H1 (cell line): ENCODE results near the gene EFCAB6. TPM values are rescaled to one million over a fixed set of nuclear protein-coding genes. Genes with fewer than 3 reads are reported as not detected.

Experiments
- CTCF ChIA-PET: fragments of 300-600 bp; sonication (Branson Sonifier 250); formaldehyde crosslinking; loops from one replicate; lab custom pipeline; 2021; ENCODE audit not compliant: partially characterized antibody; lab: Charles Lee
- POLR2A ChIA-PET: fragments of 300-600 bp; sonication (Branson Sonifier 250); formaldehyde crosslinking; loops from one replicate; lab custom pipeline; 2021; ENCODE audit warnings: inconsistent platforms; ENCODE audit not compliant: partially characterized antibody; lab: Charles Lee
- DNase-seq, 2 experiments: peaks; one replicate each; pipeline versions ENCODE4 v3.0.0 to v3.0.0-alpha.2; 2010 to 2022; ENCODE audit warnings: low spot score in 2 of 2, low read depth in 1 of 2, mixed read lengths in 1 of 2
- FAIRE-seq: peaks from 2 replicates; lab custom pipeline; 2011; peaks lifted over from hg19 to GRCh38; lab: Jason Lieb, UNC
- H2AFZ ChIP-seq: 2 replicates; pipeline ENCODE4 v1.8.1; 2012; ENCODE audit warnings: low read length, inconsistent platforms
- H2AK5ac ChIP-seq: 2 replicates; pipeline ENCODE4 v1.6.1; 2013; ENCODE audit warnings: low read depth, low read length
- H2BK120ac ChIP-seq: replicated peaks from 2 replicates; pipeline ENCODE3; 2013; ENCODE audit warnings: low read depth, low read length, inconsistent platforms
- H2BK12ac ChIP-seq: 2 replicates; pipeline ENCODE4 v1.6.1; 2013; ENCODE audit warnings: low read depth, low read length
- H2BK15ac ChIP-seq: 2 replicates; pipeline ENCODE4 v1.6.1; 2013; ENCODE audit warnings: low read length
- H2BK20ac ChIP-seq: 2 replicates; pipeline ENCODE4 v1.6.1; 2013; ENCODE audit warnings: low read length
- H2BK5ac ChIP-seq: 2 replicates; pipeline ENCODE4 v1.6.1; 2013; ENCODE audit warnings: low read depth, low read length
- H3K14ac ChIP-seq: 2 replicates; pipeline ENCODE4 v1.6.1; 2013; ENCODE audit warnings: inconsistent platforms; ENCODE audit not compliant: insufficient read length
- H3K18ac ChIP-seq: 2 replicates; pipeline ENCODE4 v1.6.1; 2013; ENCODE audit warnings: low read length; ENCODE audit errors: extremely low read depth
- H3K23ac ChIP-seq: 2 replicates; pipeline ENCODE4 v1.6.1; 2013; ENCODE audit warnings: inconsistent platforms; ENCODE audit not compliant: insufficient read length
- H3K23me2 ChIP-seq: 2 replicates; pipeline ENCODE4 v1.6.1; 2013; ENCODE audit warnings: low read depth, low read length
- H3K27ac ChIP-seq: 2 replicates; pipeline ENCODE4 v1.6.1; 2011; ENCODE audit warnings: low read depth, low read length, inconsistent platforms
- H3K27me3 ChIP-seq, 4 experiments: replicated peaks in 1 of 4; 1 replicate in 1 of 4; 2 replicates in 3 of 4; pipeline versions ENCODE4 v1.6.1 to v1.8.1; 2011 to 2013; ENCODE audit warnings: low read length in 3 of 4, mild to moderate bottlenecking in 3 of 4, inconsistent platforms in 2 of 4, mixed read lengths in 2 of 4, moderate library complexity in 1 of 4; ENCODE audit not compliant: control insufficient read depth in 3 of 4, insufficient read depth in 3 of 4; ENCODE audit errors: extremely low read depth in 1 of 4
- H3K36me3 ChIP-seq, 4 experiments: 2 replicates each; pipeline versions ENCODE4 v1.6.1 to v1.8.1; 2011 to 2013; ENCODE audit warnings: mild to moderate bottlenecking in 4 of 4, low read length in 3 of 4, moderate library complexity in 2 of 4, control low read depth in 1 of 4, inconsistent platforms in 1 of 4; ENCODE audit not compliant: insufficient read depth in 4 of 4, control insufficient read depth in 2 of 4
- H3K4ac ChIP-seq: replicated peaks from 2 replicates; pipeline ENCODE3; 2013; ENCODE audit warnings: low read length, low read depth, mixed read lengths, inconsistent platforms; ENCODE audit not compliant: insufficient read length
- H3K4me1 ChIP-seq, 4 experiments: replicated peaks in 1 of 4; 1 replicate in 1 of 4; 2 replicates in 3 of 4; pipeline versions ENCODE4 v1.6.1 to v1.8.1; 2011 to 2013; ENCODE audit warnings: low read length in 3 of 4, inconsistent platforms in 2 of 4, mixed read lengths in 1 of 4; ENCODE audit not compliant: insufficient read depth in 4 of 4, control insufficient read depth in 3 of 4
- H3K4me2 ChIP-seq, 2 experiments: 2 replicates each; pipeline versions ENCODE4 v1.6.1 to v1.8.1; 2011 to 2013; ENCODE audit warnings: low read depth in 2 of 2, low read length in 2 of 2, control low read depth in 1 of 2, inconsistent platforms in 1 of 2, mild to moderate bottlenecking in 1 of 2; ENCODE audit not compliant: insufficient read depth in 1 of 2
- H3K4me3 ChIP-seq, 4 experiments: fragments of 200-600, 300-600 bp in 1 of 4; sonication (generic), shearing (Covaris generic), sonication (Bioruptor Twin) in 1 of 4; 2 replicates each; pipeline versions ENCODE4 v1.5.1 to v1.8.1; 2011 to 2016; ENCODE audit warnings: low read length in 4 of 4, low read depth in 3 of 4, control low read depth in 2 of 4, inconsistent platforms in 2 of 4, mild to moderate bottlenecking in 2 of 4, mixed read lengths in 1 of 4, moderate library complexity in 1 of 4; ENCODE audit not compliant: insufficient read depth in 2 of 4; ENCODE audit errors: extremely low read depth in 1 of 4
- H3K56ac ChIP-seq: replicated peaks from 2 replicates; pipeline ENCODE3; 2013; ENCODE audit warnings: low read depth, mild to moderate bottlenecking, mixed read lengths, low read length, inconsistent platforms; ENCODE audit not compliant: insufficient read length
- H3K79me1 ChIP-seq: 2 replicates; pipeline ENCODE4 v1.6.1; 2013; ENCODE audit warnings: low read depth, low read length, control low read depth
- H3K79me2 ChIP-seq, 2 experiments: 2 replicates each; pipeline versions ENCODE4 v1.6.1 to v1.8.1; 2012 to 2013; ENCODE audit warnings: low read length in 2 of 2, mild to moderate bottlenecking in 2 of 2, inconsistent platforms in 1 of 2; ENCODE audit not compliant: insufficient read depth in 2 of 2, control insufficient read depth in 1 of 2
- H3K9ac ChIP-seq, 4 experiments: replicated peaks in 1 of 4; 1 replicate in 1 of 4; 2 replicates in 3 of 4; pipeline versions ENCODE4 v1.6.1 to v1.8.1; 2011 to 2013; ENCODE audit warnings: low read depth in 3 of 4, low read length in 3 of 4, control low read depth in 2 of 4, mild to moderate bottlenecking in 2 of 4, moderate library complexity in 2 of 4, inconsistent platforms in 1 of 4; ENCODE audit errors: extremely low read depth in 1 of 4
- H3K9me3 ChIP-seq, 2 experiments: 2 replicates each; pipeline versions ENCODE4 v1.6.1 to v1.8.1; 2012 to 2013; ENCODE audit warnings: mild to moderate bottlenecking in 2 of 2, moderate library complexity in 2 of 2, control low read depth in 1 of 2, inconsistent platforms in 1 of 2, low read depth in 1 of 2, low read length in 1 of 2, mixed read lengths in 1 of 2; ENCODE audit not compliant: insufficient read depth in 2 of 2
- H4K20me1 ChIP-seq, 2 experiments: replicated peaks in 1 of 2; 2 replicates each; pipeline versions ENCODE3 to v1.8.1; 2011 to 2013; ENCODE audit warnings: inconsistent platforms in 2 of 2, low read length in 2 of 2, mild to moderate bottlenecking in 1 of 2; ENCODE audit not compliant: insufficient read depth in 2 of 2, control insufficient read depth in 1 of 2
- H4K5ac ChIP-seq: 2 replicates; pipeline ENCODE4 v1.6.1; 2013; ENCODE audit warnings: low read length, low read depth, mixed read lengths, inconsistent platforms; ENCODE audit not compliant: insufficient read length
- H4K8ac ChIP-seq: 2 replicates; pipeline ENCODE4 v1.8.0; 2013; ENCODE audit warnings: mild to moderate bottlenecking, moderate library complexity, low read length, inconsistent platforms; ENCODE audit not compliant: insufficient read depth; ENCODE audit errors: extremely low read depth
- H4K91ac ChIP-seq: replicated peaks from 2 replicates; pipeline ENCODE3; 2013; ENCODE audit warnings: low read length, mixed read lengths, inconsistent platforms; ENCODE audit not compliant: insufficient read length
- CHD2 ChIP-seq: IDR thresholded peaks from 2 replicates; pipeline ENCODE4 v1.6.1; 2012; ENCODE audit warnings: low read length, improper control_type of control experiment
- KDM5A ChIP-seq: fragments of 200-600 bp; IDR thresholded peaks from 2 replicates; pipeline ENCODE4 v1.7.1; 2012; ENCODE audit warnings: mild to moderate bottlenecking, low read length, inconsistent platforms, mixed read lengths
- NANOG ChIP-seq: IDR thresholded peaks from 2 replicates; pipeline ENCODE4 v1.6.1; 2011; ENCODE audit warnings: low read length, low read depth, mild to moderate bottlenecking, inconsistent platforms; ENCODE audit not compliant: insufficient read depth, poor library complexity, severe bottlenecking
- SRF ChIP-seq: IDR thresholded peaks from 2 replicates; pipeline ENCODE4 v1.6.1; 2011; ENCODE audit warnings: mild to moderate bottlenecking, low read depth, low read length, moderate library complexity
- WGBS, 2 experiments: shearing (Covaris generic) in 1 of 2; methylation state at CpG; one replicate each; pipeline versions ENCODE4 v1.1.6 to v1.1.7; 2013 to 2015; ENCODE audit warnings: low lambda C conversion rate in 2 of 2, mixed read lengths in 2 of 2, inconsistent platforms in 1 of 2, low coverage in 1 of 2, missing lambda C conversion rate in 1 of 2; ENCODE audit not compliant: insufficient replicate concordance in 2 of 2, insufficient coverage in 1 of 2, insufficient read length in 1 of 2; ENCODE audit errors: extremely low coverage in 1 of 2, missing lambda C conversion rate in 1 of 2; 5-methylcytosine and 5-hydroxymethylcytosine counted together
- polyA plus RNA-seq, 7 experiments: library from polyadenylated mRNA; depleted of rRNA in 3 of 7; stranded (reverse) in 5 of 7; unstranded in 2 of 7; fragments of >200 nt in 5 of 7; fragments of 200-250 nt in 2 of 7; gene quantifications; 1 replicate in 5 of 7; 2 replicates in 1 of 7; 4 replicates in 1 of 7; pipeline versions ENCODE4 v1.2.1 to v1.2.3, GENCODE V29; 2011 to 2013; ENCODE audit warnings: missing spikeins in 2 of 7, mixed read lengths in 2 of 7
- total RNA-seq: library from RNA; stranded (reverse); fragmentation: NEBNext Ultra II Directional; extraction: Animal tissue kit (Norgen Biotek cat#: 25700); gene quantifications from 2 replicates; pipeline ENCODE4 v1.2.1, GENCODE V29; 2021

The EFCAB6 gene
- total and polyA plus RNA-seq, 2 of the 8 experiments (the other 6 are each of a cell fraction or from before 2014, with no cell fraction given), result 0.32 to 1.7 TPM

DNA sequence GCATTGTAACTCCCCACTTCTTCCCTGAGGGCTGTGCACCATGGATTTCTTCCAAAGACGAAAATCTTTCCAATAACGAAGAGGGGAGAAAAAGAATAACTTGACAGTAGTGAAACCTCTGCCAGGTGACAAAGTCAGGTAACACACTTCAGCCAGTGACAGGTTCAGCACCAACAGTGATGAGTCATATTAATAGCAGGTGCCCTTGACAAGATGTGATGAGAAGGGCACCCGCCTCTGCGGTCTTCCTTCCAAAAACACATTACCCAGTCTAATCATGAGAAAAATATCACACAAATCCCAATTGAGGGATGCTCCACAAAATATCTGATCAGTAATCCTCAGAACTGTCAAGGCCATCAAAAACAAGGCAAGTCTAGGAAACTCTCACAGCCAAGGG is 157.8 kb downstream of the EFCAB6 start:
- Histone ChIP-seq H3K79me2 (no peaks in the 10 kb centered on the region), H3K9ac (no peak overlapping the region), H3K56ac (no peak overlapping the region), H2BK120ac (no peak overlapping the region), H2AFZ (no peak overlapping the region), H4K5ac (no peak overlapping the region), H3K79me1 (no peaks in the 10 kb centered on the region), H3K9me3 (peaks cover 9 to 11% of the 10 kb centered on the region in 2 experiments), H3K4me3 (no peak overlapping the region), H2BK5ac (no peak overlapping the region), H2BK20ac (no peak overlapping the region), H3K23ac (no peak overlapping the region), H3K27me3 (no peaks in the 10 kb centered on the region), H3K36me3 (no peaks in the 10 kb centered on the region; a peak in 2 of 8 replicates), H2BK12ac (no peak overlapping the region), H3K14ac (no peak overlapping the region), H2BK15ac (no peak overlapping the region), H4K8ac (no peak overlapping the region), H2AK5ac (no peak overlapping the region), H4K20me1 (no peaks in the 10 kb centered on the region), H4K91ac (no peak overlapping the region)
- DNase-seq (no peak), FAIRE-seq (no peak)
- 87% methylated on average over 4 of the region's 4 CpGs; no CpG with 5 or more reads in 1 of the 2 experiments for WGBS, 2 experiments
- ChIA-PET CTCF (interaction anchor here (3.0 kb wide), 1 partner anchor 88 kb away, joined by 7 read pairs; no protein-coding TSS in a partner anchor), POLR2A (no interaction called here)
- no peak for TF ChIP-seq CHD2
- TF ChIP-seq KDM5A, result no peak
- no peak for TF ChIP-seq NANOG
- TF ChIP-seq SRF, result no peak
- TF ChIP-seq, all 59 proteins: peak for 0
- no peak overlapping the region for H3K4me2 ChIP-seq
- no peak overlapping the region for H3K4ac ChIP-seq
- H3K4me1 ChIP-seq, result peaks cover 0 to 9% (median 7%) of the 10 kb centered on the region in 4 experiments; a peak in 6 of 7 replicates
- H3K18ac ChIP-seq, result no peak overlapping the region
- H3K23me2 ChIP-seq, result no peaks in the 10 kb centered on the region
- H3K27ac ChIP-seq, result no peak overlapping the region
